Memory B cell (primary cell): ENCODE measurements around the gene CDC42BPA.
A peak's percentile ranks its signal among the peaks of the same experiment; 100 is the strongest.

ENCODE experiments used
- ATAC-seq: fragments of 150-1000 bp; cut with Tn5 transposase; 2 replicates; pipeline ENCODE4 v1.10.0; 2021; ENCODE audit warnings: low read depth, mild to moderate bottlenecking, moderate library complexity
- DNase-seq, 2 donors: peaks; one replicate each; pipeline ENCODE4 v3.0.0; 2022; ENCODE audit warnings: low spot score in 2 of 2
- H3K27ac Mint-ChIP-seq: one replicate; pipeline ENCODE4 v1.8.0; 2022; ENCODE audit warnings: mild to moderate bottlenecking, moderate library complexity, mixed read lengths
- H3K27me3 Mint-ChIP-seq: one replicate; pipeline ENCODE4 v1.8.0; 2022; ENCODE audit warnings: mixed read lengths
- H3K36me3 Mint-ChIP-seq: one replicate; pipeline ENCODE4 v1.8.0; 2022; ENCODE audit warnings: mild to moderate bottlenecking, mixed read lengths
- H3K4me1 Mint-ChIP-seq: one replicate; pipeline ENCODE4 v1.8.0; 2022; ENCODE audit warnings: mixed read lengths
- H3K4me3 Mint-ChIP-seq: one replicate; pipeline ENCODE4 v1.8.0; 2022; ENCODE audit warnings: mild to moderate bottlenecking, moderate library complexity, mixed read lengths
- H3K9me3 Mint-ChIP-seq: one replicate; pipeline ENCODE4 v1.8.0; 2022; ENCODE audit warnings: mixed read lengths

The CDC42BPA gene

DNA sequence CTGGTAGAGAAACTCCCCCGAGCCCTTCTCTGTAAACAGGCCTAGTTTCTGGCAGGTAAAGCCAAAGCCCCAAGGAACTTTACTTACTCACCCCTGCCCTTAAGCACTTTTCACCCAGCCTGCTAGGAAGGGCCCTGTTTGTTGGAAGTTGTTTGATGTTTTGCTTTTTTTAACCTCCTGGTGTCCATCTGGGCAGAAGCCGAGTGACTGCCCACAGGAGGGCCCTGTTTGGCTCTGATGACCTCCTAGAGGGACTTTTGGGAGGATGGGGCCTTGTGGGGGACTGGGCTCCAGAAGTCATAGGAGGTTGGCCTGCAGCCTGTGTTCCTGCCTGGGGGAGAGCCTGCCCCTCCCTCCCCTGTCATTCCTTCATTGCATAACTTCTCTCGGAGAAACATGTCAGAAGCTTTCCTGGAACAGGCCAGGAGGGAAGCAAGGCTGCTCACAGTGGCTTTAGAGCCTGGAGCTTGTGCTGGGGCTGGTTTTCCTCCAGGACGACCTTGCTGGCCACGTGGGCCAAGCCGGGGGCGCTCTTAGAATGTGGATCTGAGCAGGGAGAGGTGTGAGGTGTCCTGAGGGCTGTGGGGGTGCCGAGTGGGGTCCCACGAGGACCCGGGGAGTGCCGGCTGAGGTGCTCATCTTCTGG is 344.3 kb downstream of the CDC42BPA start:
- Mint-ChIP-seq H3K27me3 (no peaks in the 10 kb centered on the region), H3K4me3 (no peak overlapping the region), H3K36me3 (peaks cover 31% of the 10 kb centered on the region), H3K27ac (no peak overlapping the region), H3K9me3 (peaks cover 6% of the 10 kb centered on the region), H3K4me1 (peaks cover 12% of the 10 kb centered on the region)
- DNase-seq (no peak), ATAC-seq (no peak)

DNA sequence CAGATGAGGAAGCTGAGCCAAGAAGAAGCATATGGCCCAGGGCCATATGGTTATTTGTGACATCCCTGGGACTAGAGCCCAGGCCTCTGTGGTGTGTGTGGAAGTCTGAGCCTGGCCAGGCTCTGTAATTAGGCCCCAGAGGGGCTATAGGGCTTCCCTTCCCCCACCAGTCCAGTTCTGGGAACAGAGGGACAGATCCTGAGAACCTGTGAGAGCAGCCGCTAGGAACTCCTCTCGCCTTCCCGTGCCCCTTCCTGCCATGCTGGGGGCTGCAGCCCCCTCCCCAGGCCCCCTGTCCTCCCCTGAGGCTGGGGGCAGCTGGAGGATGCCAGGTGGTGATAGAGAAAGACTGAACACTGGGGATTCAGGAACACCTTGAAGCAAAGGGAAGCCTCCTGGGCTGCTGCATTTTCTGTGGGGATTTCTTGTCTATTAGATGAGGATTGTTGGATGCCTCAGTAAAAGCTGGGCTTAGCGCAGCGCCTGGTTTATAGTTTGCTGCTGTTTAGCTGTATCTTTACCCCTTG is 344.9 kb downstream of the CDC42BPA start:
- H3K9me3 Mint-ChIP-seq, result peaks cover 7% of the 10 kb centered on the region
- DNase-seq, result no peak
- no peak overlapping the region for H3K4me3 Mint-ChIP-seq
- ATAC-seq, result no peak
- H3K27me3 Mint-ChIP-seq, result no peaks in the 10 kb centered on the region
- H3K36me3 Mint-ChIP-seq, result peaks cover 29% of the 10 kb centered on the region
- H3K4me1 Mint-ChIP-seq, result peaks cover 14% of the 10 kb centered on the region
- H3K27ac Mint-ChIP-seq, result no peak overlapping the region

DNA sequence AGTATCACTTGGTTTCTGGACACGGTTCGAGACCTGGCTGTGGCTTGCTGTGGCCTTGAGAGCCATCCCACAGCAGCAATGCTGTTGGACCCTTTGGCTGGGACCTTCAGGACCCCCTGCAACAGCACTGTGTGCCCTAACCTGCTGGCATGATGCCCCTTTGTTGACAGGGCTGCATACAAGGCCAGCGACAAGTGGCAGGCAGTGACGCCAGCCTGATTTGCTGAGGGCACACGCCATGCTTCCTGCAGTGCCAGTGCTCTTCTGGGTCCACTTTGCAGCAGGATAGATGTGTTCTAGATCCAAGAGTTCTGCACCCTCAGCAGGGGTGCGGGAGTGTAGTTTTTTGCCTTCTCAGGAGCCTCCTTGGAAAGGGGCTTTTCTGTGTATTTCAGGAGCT is 345.4 kb downstream of the CDC42BPA start:
- H3K36me3 Mint-ChIP-seq, result peaks cover 28% of the 10 kb centered on the region
- no peak overlapping the region for H3K4me3 Mint-ChIP-seq
- H3K27ac Mint-ChIP-seq, result no peak overlapping the region
- ATAC-seq (no peak), DNase-seq (no peak)
- H3K9me3 Mint-ChIP-seq, result peaks cover 8% of the 10 kb centered on the region
- H3K27me3 Mint-ChIP-seq, result no peaks in the 10 kb centered on the region
- H3K4me1 Mint-ChIP-seq, result peaks cover 14% of the 10 kb centered on the region

GRCh38 chr1:226971765-226972164 is 346.5 kb downstream of the CDC42BPA start:
- DNase-seq (no peak), ATAC-seq (no peak)
- H3K27me3 Mint-ChIP-seq, result no peaks in the 10 kb centered on the region
- H3K36me3 Mint-ChIP-seq, result peaks cover 31% of the 10 kb centered on the region
- peak overlapping the region; percentile 1 for H3K27ac Mint-ChIP-seq
- no peak overlapping the region for H3K4me3 Mint-ChIP-seq
- peaks cover 8% of the 10 kb centered on the region for H3K9me3 Mint-ChIP-seq
- H3K4me1 Mint-ChIP-seq, result peaks cover 14% of the 10 kb centered on the region

- no peak overlapping the region for H3K4me3 Mint-ChIP-seq
- H3K4me1 Mint-ChIP-seq, result peaks cover 19% of the 10 kb centered on the region
- H3K27me3 Mint-ChIP-seq, result no peaks in the 10 kb centered on the region
- H3K36me3 Mint-ChIP-seq, result peaks cover 45% of the 10 kb centered on the region
- ATAC-seq, result no peak
- DNase-seq, result no peak
- peaks cover 8% of the 10 kb centered on the region for H3K9me3 Mint-ChIP-seq
- peak overlapping the region; percentile 39 for H3K27ac Mint-ChIP-seq
Measured at GRCh38 chr1:226967665-226968064, 350.6 kb downstream of the CDC42BPA start.

DNA sequence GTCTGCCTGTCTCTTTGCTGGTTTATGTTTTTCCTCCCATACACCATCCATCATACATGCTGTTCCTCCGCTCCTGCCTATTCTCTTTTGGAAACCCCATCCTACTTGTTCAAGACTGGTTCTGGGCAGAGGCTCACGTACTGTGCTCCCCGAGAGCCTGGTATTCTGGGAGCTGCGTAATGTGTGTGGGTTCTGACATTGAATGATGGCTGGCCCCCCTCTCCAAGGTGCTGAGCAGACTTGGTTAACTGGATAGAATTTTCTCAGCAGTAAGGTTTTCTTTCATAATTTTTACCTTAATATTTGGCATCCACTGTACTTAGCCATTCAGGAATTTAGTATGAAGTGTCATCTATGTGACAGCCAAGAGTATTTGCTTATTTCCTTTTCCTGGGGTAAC is 351.6 kb downstream of the CDC42BPA start:
- DNase-seq (no peak), ATAC-seq (no peak)
- H3K36me3 Mint-ChIP-seq, result peaks cover 43% of the 10 kb centered on the region
- peaks cover 4% of the 10 kb centered on the region for H3K9me3 Mint-ChIP-seq
- H3K4me1 Mint-ChIP-seq, result peaks cover 13% of the 10 kb centered on the region
- no peak overlapping the region for H3K27ac Mint-ChIP-seq
- no peak overlapping the region for H3K4me3 Mint-ChIP-seq
- no peaks in the 10 kb centered on the region for H3K27me3 Mint-ChIP-seq

GRCh38 chr1:226965581-226966440 is 352.5 kb downstream of the CDC42BPA start:
- Mint-ChIP-seq H3K4me3 (no peak overlapping the region), H3K27me3 (no peaks in the 10 kb centered on the region), H3K36me3 (peaks cover 41% of the 10 kb centered on the region), H3K27ac (no peak overlapping the region), H3K4me1 (peaks cover 12% of the 10 kb centered on the region), H3K9me3 (peaks cover 3% of the 10 kb centered on the region)
- DNase-seq (no peak), ATAC-seq (no peak)

DNA sequence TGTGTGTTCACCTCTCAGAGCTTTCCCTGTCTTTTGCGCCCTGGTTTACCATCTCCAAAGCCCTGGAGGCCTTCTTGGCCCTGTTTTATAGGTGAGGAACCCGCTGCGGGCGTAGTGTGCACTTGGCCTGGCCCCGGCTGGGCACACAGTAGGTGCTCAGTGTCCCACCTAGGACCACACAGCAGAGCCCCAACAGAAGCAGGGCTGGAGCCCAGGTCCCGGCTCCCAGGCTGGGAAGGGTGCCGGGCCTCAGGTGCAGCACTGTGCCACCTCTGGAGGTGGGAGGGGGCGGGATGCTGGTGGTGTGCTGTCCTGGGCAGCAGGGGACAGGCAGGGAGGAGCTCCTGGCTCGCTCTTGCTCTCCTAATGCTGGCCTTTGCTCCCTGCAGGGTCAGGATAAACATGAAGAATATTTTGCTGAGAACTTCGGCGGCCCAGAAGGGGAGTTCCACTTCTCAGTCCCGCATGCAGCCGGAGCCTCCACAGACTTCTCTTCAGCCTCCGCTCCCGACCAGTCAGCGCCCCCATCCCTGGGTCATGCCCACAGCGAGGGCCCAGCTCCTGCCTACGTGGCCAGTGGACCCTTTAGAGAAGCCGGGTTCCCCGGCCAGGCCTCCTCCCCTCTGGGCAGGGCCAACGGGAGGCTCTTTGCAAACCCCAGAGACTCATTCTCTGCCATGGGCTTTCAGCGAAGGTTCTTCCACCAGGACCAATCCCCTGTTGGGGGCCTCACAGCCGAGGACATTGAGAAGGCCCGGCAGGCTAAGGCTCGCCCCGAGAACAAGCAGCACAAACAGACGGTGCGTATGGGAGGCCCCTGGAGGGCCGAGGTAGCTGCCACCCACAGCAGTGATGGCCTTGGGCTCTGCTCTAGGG is 353.4 kb downstream of the CDC42BPA start:
- Mint-ChIP-seq H3K9me3 (peaks cover 3% of the 10 kb centered on the region), H3K36me3 (peaks cover 40% of the 10 kb centered on the region), H3K4me3 (no peak overlapping the region), H3K27me3 (no peaks in the 10 kb centered on the region), H3K27ac (no peak overlapping the region), H3K4me1 (peaks cover 15% of the 10 kb centered on the region)
- ATAC-seq (no peak), DNase-seq (no peak)

DNA sequence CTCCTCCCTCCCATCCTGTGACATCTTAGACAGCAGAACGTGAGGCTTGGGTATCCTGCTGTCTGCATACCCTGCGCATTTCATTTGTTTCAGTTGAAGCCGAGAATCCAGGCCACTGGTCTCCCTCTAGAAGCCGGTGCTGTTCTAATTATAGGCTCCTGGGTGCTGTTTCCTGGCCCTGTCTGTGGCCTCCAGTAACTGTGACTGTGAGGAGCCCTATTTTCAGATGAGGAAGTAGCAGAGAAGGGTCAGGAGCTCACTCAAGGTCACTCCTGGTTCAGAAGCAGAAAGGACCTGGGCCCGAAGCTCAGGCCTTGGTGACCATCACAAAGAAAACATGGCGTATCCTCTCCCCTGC is 354.2 kb downstream of the CDC42BPA start:
- Mint-ChIP-seq H3K27ac (no peak overlapping the region), H3K36me3 (peaks cover 34% of the 10 kb centered on the region), H3K4me3 (no peak overlapping the region), H3K9me3 (peaks cover 3% of the 10 kb centered on the region), H3K27me3 (no peaks in the 10 kb centered on the region), H3K4me1 (peaks cover 23% of the 10 kb centered on the region)
- ATAC-seq (no peak), DNase-seq (no peak)

DNA sequence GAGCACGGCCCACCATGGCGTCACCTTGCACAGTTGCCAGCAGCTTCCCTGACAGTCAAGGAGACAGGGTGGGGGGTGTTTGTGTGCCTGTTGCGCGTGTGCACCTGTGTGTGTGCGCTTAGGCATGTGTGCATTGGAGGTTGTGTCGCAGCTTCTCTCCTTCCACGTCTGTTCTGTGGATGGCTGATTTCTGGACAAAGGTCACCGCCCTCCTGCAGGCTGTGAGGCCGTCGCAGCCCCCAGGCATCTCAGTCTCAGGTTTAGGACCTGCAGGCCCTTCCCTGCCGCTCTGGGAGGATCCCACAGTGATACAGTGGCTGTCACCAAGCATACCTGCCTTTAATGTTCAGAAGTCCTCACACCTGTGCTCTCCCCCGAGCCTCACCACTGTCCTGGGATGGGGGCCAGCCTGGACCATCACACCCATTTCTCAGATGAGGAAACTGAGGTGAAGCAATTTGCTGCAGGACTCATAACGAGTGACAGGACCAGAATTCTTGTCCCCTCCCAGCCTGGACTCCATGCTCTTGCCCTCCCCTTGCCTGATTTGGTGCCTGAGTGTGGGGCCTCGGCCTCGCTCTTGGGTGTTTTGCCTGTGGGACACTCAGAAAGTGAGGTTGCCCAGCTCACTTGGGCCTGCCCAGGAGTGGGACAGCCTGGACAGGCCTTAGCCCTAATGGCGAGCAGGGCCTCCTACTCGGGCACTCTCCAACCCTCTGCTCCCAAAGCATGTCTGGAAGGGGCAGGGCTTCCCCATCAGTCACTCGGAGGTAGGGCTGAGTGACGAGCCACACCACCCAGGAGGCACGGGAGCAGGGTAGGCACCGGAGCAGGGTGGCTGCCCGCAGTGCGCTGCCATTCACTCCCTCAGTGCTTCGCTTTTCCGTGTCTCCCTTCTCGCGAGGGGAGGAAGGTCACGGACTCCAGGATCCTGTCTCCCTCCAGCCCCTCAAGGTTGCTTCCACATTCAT is 355.6 kb downstream of the CDC42BPA start:
- Mint-ChIP-seq H3K4me1 (peaks cover 27% of the 10 kb centered on the region), H3K9me3 (no peaks in the 10 kb centered on the region), H3K4me3 (no peak overlapping the region), H3K27me3 (no peaks in the 10 kb centered on the region), H3K27ac (no peak overlapping the region), H3K36me3 (peaks cover 27% of the 10 kb centered on the region)
- DNase-seq (no peak), ATAC-seq (no peak)

- DNase-seq (no peak), ATAC-seq (no peak)
- Mint-ChIP-seq H3K4me1 (peaks cover 33% of the 10 kb centered on the region), H3K9me3 (peaks cover 4% of the 10 kb centered on the region), H3K27me3 (no peaks in the 10 kb centered on the region), H3K36me3 (peaks cover 28% of the 10 kb centered on the region), H3K27ac (no peak overlapping the region), H3K4me3 (no peak overlapping the region)
Measured at GRCh38 chr1:226960944-226961765, 357.1 kb downstream of the CDC42BPA start.

GRCh38 chr1:226960256-226960655 is 358.0 kb downstream of the CDC42BPA start:
- H3K27ac Mint-ChIP-seq, result no peak overlapping the region
- DNase-seq, result no peak
- H3K9me3 Mint-ChIP-seq, result peaks cover 8% of the 10 kb centered on the region
- no peaks in the 10 kb centered on the region for H3K27me3 Mint-ChIP-seq
- peaks cover 41% of the 10 kb centered on the region for H3K4me1 Mint-ChIP-seq
- ATAC-seq, result no peak
- no peak overlapping the region for H3K4me3 Mint-ChIP-seq
- peaks cover 31% of the 10 kb centered on the region for H3K36me3 Mint-ChIP-seq
